H4 (cell line): ENCODE measurements around the gene CKS2. TPM values are rescaled to one million over a fixed set of nuclear protein-coding genes. Genes with fewer than 3 reads are reported as not detected.

ENCODE experiments used
- total RNA-seq: library from RNA; depleted of rRNA; stranded (reverse); fragments of >200 nt; shearing (Covaris generic); gene quantifications from 2 replicates; pipeline ENCODE4 v1.2.3, GENCODE V29; 2014; rRNA removed

CKS2 gene
- total RNA-seq, 1 experiment from 2014 or later: 581 TPM

Other genes starting within 250 kb of the CKS2 start
- gene SHC3, start 132.4 kb upstream of the CKS2 start, total RNA-seq: 0.02 and 1.0 TPM in 2 replicates
- gene SECISBP2, start 7.3 kb downstream of the CKS2 start, total RNA-seq: 14.1 and 18.7 TPM in 2 replicates
- gene SEMA4D, start 186.9 kb downstream of the CKS2 start, total RNA-seq: 4.8 and 6.3 TPM in 2 replicates